ENCODE measurements around the gene IMPA2. TPM values are rescaled to one million over a fixed set of nuclear protein-coding genes. Genes with fewer than 3 reads are reported as not detected.
"Not testable (repeated sequence)": the region's sequence is repeated elsewhere in the genome, so short reads cannot be mapped to it uniquely, and the experiment has no call there.

The IMPA2 gene
- total RNA-seq, 6 experiments from 2014 or later, result 1.2 to 2.5 (median 1.5) TPM

DNA sequence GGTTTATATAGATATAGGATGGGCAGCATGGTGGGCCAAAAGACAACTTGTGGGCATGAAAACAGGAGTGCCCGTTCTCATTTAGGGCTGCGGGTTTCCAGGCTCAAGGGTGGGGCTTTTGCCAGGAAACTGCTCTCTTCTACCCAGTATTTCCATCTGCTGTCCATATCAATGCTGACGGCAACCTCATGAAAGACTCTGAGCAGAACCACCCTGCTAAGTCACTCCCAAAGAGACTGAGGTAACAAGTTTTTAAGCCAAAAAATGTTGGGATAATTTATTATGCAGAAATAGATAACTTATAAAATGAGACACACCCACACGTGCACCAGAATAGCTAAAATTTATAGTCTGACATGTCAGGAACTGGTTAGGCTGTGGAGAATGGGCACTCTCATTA, 37.1 kb upstream of the IMPA2 start:
- Mint-ChIP-seq H3K9me3 (no peaks in the 10 kb centered on the region), H3K27ac (no peak overlapping the region), H3K36me3 (ENCODE audit: low read depth) (no peaks in the 10 kb centered on the region), H3K4me1 (ENCODE audit: low read depth) (peaks cover 33% of the 10 kb centered on the region), H3K4me3 (no peak overlapping the region), H3K27me3 (ENCODE audit: insufficient read depth) (peaks cover 2% of the 10 kb centered on the region)
- TF ChIP-seq CTCF (IDR thresholded peaks at IDR 0.05), result no peak
- no peak for DNase-seq

DNA sequence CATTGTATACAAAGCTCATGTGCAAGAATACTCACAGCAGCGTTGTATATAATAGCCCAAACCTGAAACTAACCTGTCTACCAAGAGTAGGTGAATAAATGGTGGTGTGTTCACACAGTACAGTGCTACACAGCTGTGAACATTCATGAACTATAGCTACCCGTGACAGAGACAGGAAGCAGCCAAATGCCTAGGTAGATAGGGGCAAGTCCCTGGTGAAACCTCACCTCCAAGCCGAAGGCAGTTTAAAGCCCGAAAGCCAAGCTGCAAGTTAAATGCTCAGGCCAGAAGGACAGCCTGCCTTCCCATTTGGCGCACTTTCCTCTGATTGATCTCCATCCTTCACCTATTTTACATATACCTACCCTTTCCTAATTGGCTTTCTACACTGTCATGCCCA, 36.5 kb upstream of the IMPA2 start:
- Mint-ChIP-seq H3K36me3 (ENCODE audit: low read depth) (no peaks in the 10 kb centered on the region), H3K4me3 (no peak overlapping the region), H3K4me1 (ENCODE audit: low read depth) (peaks cover 38% of the 10 kb centered on the region), H3K27me3 (ENCODE audit: insufficient read depth) (peaks cover 2% of the 10 kb centered on the region), H3K27ac (no peak overlapping the region), H3K9me3 (no peaks in the 10 kb centered on the region)
- TF ChIP-seq CTCF (IDR thresholded peaks at IDR 0.05), result no peak
- DNase-seq, result no peak

DNA sequence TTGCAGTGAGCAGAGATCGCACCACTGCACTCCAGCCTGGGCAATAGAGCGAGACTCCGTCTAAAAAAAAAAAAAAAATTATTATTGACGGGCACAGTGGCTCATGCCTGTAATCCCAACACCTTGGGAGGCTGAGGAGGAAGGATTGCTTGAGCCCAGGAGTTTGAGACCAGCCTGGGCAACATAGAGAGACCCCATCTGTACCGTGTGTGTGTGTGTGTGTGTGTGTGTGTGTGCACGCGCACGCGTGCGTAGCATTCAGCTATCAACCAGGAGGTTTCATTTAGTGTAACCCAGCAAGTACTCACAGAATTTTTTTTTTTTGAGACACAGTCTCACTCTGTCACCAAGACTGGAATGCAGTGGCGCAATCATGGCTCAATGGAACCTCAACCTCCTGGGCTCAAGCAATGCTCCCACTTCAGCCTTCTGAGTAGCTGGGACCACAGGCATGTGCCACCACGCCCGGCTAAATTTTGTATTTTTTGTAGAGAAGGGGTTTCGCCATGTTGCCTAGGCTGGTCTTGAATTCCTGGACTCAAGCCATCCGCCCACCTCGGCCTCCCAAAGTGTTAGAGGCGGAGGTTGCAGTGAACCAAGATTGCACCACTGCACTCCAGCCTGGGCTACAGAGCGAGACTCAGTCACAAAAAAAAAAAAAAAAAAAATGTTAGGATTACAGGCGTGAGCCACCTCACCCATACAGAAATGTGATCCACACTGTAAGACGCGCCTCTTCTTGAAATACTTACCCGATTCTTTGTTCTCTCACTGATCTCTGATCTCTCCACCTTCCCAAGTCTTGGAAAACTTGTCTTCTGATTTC, 35.3 kb upstream of the IMPA2 start:
- DNase-seq, result peak; percentile 34
- H3K4me3 Mint-ChIP-seq, result peak overlapping the region; percentile 89
- H3K27ac Mint-ChIP-seq, result peak overlapping the region; percentile 98
- peaks cover 40% of the 10 kb centered on the region for H3K4me1 Mint-ChIP-seq (ENCODE audit: low read depth)
- H3K27me3 Mint-ChIP-seq (ENCODE audit: insufficient read depth); H3K36me3 Mint-ChIP-seq (ENCODE audit: low read depth); H3K9me3 Mint-ChIP-seq: not testable (repeated sequence)

DNA sequence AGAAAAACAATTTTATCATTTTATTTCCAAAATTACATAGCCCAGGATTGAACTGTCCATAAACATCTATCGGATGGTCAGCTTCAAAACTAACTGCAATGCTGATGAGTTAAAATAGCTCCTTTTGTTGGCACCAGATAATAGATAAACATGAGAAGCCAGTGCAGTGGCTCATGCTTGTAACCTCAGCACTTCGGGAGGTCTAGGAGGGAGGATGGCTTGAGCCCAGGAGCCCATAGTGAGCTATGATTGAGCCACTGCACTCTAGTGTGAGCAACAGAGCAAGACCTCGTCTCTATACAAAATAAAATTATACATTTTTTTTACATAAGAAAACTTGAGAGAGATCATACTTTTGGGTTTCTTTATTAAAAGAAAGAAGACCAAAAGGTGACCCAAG, 34.6 kb upstream of the IMPA2 start:
- no peaks in the 10 kb centered on the region for H3K9me3 Mint-ChIP-seq
- H3K4me1 Mint-ChIP-seq (ENCODE audit: low read depth), result peaks cover 40% of the 10 kb centered on the region
- H3K27me3 Mint-ChIP-seq (ENCODE audit: insufficient read depth), result no peaks in the 10 kb centered on the region; the same call in 1 of the 2 replicates
- no peak for TF ChIP-seq CTCF (IDR thresholded peaks at IDR 0.05)
- peak overlapping the region; percentile 98 for H3K27ac Mint-ChIP-seq
- H3K36me3 Mint-ChIP-seq (ENCODE audit: low read depth), result no peaks in the 10 kb centered on the region
- H3K4me3 Mint-ChIP-seq, result peak overlapping the region; percentile 89
- DNase-seq, result peak; percentile 38

GRCh38 chr18:11947214-11948191, 33.8 kb upstream of the IMPA2 start:
- Mint-ChIP-seq H3K4me3 (peak overlapping the region; percentile 89), H3K27me3 (ENCODE audit: insufficient read depth) (no peaks in the 10 kb centered on the region; the same call in 1 of the 2 replicates), H3K36me3 (ENCODE audit: low read depth) (no peaks in the 10 kb centered on the region), H3K27ac (peak overlapping the region; percentile 98), H3K9me3 (no peaks in the 10 kb centered on the region), H3K4me1 (ENCODE audit: low read depth) (peaks cover 40% of the 10 kb centered on the region)
- peak; percentile 98 for DNase-seq
- TF ChIP-seq CTCF (IDR thresholded peaks at IDR 0.05), result no peak; the same call in 1 of the 2 replicates
